GM12873 (cell line): ENCODE data around the gene WDR90.
A peak's percentile ranks its signal among the peaks of the same experiment; 100 is the strongest.

Experiments
- CTCF ChIP-seq: IDR thresholded peaks from 2 replicates; pipeline ENCODE4 v1.5.1; 2012; ENCODE audit warnings: low read depth, mild to moderate bottlenecking, moderate library complexity, low read length, control low read depth; ENCODE audit not compliant: insufficient read depth; ENCODE audit errors: missing control alignments

WDR90 gene

DNA sequence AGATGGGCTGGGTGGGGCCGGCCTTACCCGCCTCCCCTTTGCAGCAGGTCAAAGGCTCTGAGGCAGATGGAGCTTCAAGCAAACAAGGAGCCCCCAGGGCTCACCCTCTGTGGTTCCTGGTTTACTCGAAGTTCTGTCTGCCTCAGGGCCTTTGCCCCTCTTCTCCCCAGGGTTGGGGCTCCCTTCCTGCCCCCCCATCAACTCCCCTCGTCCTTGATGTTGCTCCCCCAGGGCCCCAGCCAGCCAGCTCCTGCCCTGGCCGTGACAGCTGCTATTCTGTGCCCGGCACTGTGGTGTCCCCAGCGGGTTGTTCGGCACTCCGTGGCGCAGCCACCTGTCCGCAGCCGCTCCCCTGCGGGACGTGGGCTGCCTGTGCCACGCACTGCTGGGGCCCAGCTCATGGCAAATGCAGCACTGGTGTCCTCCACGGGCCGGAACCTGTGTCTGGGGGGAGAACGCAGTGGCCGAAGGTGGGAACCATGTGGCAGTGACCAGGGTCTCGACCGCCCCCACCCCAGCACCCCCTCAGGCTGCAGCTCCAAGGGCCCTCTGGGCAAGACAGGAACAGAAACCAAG lies 61.4 kb downstream of the WDR90 start:
- TF ChIP-seq CTCF, result no peak

GRCh38 chr16:711084-711483 lies 61.9 kb downstream of the WDR90 start:
- no peak for TF ChIP-seq CTCF

GRCh38 chr16:711548-712320 lies 62.6 kb downstream of the WDR90 start:
- TF ChIP-seq CTCF, result peak; percentile 95

- peak; percentile 53 for TF ChIP-seq CTCF
Measured at GRCh38 chr16:712740-713250, 63.6 kb downstream of the WDR90 start.

- TF ChIP-seq CTCF, result no peak
Measured at GRCh38 chr16:714079-714478, 64.9 kb downstream of the WDR90 start.

- TF ChIP-seq CTCF, result no peak
Measured at GRCh38 chr16:714558-715476, 65.7 kb downstream of the WDR90 start, which contains the start of gene METRN. TSS of gene METRN (plus strand) at chr16:715118. CDS start at chr16:715290, 172 bp downstream.
